Femur (tissue), 1 donor: ENCODE results near the gene LRCH1.
"Not testable (repeated sequence)": the region's sequence is repeated elsewhere in the genome, so short reads cannot be mapped to it uniquely, and the experiment has no call there.

Source experiments
- DNase-seq: peaks from one replicate; pipeline ENCODE4 v3.0.0-alpha.2; 2017

LRCH1 gene

GRCh38 chr13:46757640-46758039 lies 204.7 kb downstream of the LRCH1 start:
- DNase-seq = no peak

- no peak for DNase-seq
Measured at GRCh38 chr13:46759846-46760245, 206.9 kb downstream of the LRCH1 start.

GRCh38 chr13:46761174-46761573 lies 208.2 kb downstream of the LRCH1 start:
- no peak for DNase-seq

GRCh38 chr13:46761866-46762265 lies 208.9 kb downstream of the LRCH1 start:
- DNase-seq = no peak

- DNase-seq = not testable (repeated sequence)
Measured at GRCh38 chr13:46769925-46770324, 217.0 kb downstream of the LRCH1 start.

GRCh38 chr13:46771693-46772092 lies 218.7 kb downstream of the LRCH1 start:
- DNase-seq = no peak

- DNase-seq = no peak
Measured at GRCh38 chr13:46773541-46773940, 220.6 kb downstream of the LRCH1 start.

- DNase-seq = no peak
Measured at GRCh38 chr13:46775385-46776107, 222.6 kb downstream of the LRCH1 start.

- DNase-seq = no peak
Measured at GRCh38 chr13:46778095-46778494, 225.1 kb downstream of the LRCH1 start.

- DNase-seq = no peak
Measured at GRCh38 chr13:46778890-46779289, 225.9 kb downstream of the LRCH1 start.

- DNase-seq = no peak
Measured at GRCh38 chr13:46782066-46782465, 229.1 kb downstream of the LRCH1 start.

- no peak for DNase-seq
Measured at GRCh38 chr13:46782691-46783090, 229.7 kb downstream of the LRCH1 start.

GRCh38 chr13:46783504-46783903 lies 230.5 kb downstream of the LRCH1 start:
- DNase-seq = no peak

- no peak for DNase-seq
Measured at GRCh38 chr13:46795321-46795720, 242.4 kb downstream of the LRCH1 start.

GRCh38 chr13:46796129-46796514 lies 243.2 kb downstream of the LRCH1 start:
- DNase-seq = no peak

GRCh38 chr13:46796515-46797474 lies 243.8 kb downstream of the LRCH1 start, which contains the start of gene ESD:
ESD (minus strand) TSS chr13:46797161; CDS start chr13:46791413, 5,748 bp downstream.
- DNase-seq = peak; percentile 96

- DNase-seq = no peak
Measured at GRCh38 chr13:46797501-46798237, 244.7 kb downstream of the LRCH1 start.

- no peak for DNase-seq
Measured at GRCh38 chr13:46799139-46799538, 246.2 kb downstream of the LRCH1 start.

GRCh38 chr13:46801858-46802257 lies 248.9 kb downstream of the LRCH1 start:
- DNase-seq = no peak
